Measurements from ENCODE around the gene MROH2A.

DNA sequence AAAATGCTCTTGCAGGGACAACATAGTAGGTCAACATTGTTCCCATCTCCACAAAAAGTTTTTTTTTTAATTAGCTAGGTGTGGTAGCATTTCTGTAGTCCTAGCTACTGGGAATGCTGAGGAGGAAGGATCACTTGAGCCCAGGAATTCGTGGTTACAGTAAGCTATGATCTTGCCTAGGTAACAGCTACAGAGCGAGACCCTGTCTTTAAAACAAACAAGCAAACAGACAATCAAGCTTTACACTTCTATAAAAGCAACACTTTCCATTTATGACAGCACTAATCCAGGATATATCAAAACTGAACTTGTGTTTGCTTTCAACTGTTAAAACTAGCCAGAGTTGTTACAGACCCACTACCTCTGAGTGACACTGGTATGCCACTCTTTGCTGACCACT lies 37.3 kb upstream of the MROH2A start:
- TF ChIP-seq, protein P1, sequence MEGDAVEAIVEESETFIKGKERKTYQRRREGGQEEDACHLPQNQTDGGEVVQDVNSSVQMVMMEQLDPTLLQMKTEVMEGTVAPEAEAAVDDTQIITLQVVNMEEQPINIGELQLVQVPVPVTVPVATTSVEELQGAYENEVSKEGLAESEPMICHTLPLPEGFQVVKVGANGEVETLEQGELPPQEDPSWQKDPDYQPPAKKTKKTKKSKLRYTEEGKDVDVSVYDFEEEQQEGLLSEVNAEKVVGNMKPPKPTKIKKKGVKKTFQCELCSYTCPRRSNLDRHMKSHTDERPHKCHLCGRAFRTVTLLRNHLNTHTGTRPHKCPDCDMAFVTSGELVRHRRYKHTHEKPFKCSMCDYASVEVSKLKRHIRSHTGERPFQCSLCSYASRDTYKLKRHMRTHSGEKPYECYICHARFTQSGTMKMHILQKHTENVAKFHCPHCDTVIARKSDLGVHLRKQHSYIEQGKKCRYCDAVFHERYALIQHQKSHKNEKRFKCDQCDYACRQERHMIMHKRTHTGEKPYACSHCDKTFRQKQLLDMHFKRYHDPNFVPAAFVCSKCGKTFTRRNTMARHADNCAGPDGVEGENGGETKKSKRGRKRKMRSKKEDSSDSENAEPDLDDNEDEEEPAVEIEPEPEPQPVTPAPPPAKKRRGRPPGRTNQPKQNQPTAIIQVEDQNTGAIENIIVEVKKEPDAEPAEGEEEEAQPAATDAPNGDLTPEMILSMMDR (IDR thresholded peaks at IDR 0.05; ENCODE audit: low read depth, low read length, poor library complexity, severe bottlenecking) = no peak
- no peak for TF ChIP-seq EZH2phosphoT487 (IDR thresholded peaks at IDR 0.05; ENCODE audit: borderline replicate concordance, low read length)

Data from DOHH2 (cell line).